ENCODE results near the gene ULK4.
A peak's percentile ranks its signal among the peaks of the same experiment; 100 is the strongest.

Gene ULK4

DNA sequence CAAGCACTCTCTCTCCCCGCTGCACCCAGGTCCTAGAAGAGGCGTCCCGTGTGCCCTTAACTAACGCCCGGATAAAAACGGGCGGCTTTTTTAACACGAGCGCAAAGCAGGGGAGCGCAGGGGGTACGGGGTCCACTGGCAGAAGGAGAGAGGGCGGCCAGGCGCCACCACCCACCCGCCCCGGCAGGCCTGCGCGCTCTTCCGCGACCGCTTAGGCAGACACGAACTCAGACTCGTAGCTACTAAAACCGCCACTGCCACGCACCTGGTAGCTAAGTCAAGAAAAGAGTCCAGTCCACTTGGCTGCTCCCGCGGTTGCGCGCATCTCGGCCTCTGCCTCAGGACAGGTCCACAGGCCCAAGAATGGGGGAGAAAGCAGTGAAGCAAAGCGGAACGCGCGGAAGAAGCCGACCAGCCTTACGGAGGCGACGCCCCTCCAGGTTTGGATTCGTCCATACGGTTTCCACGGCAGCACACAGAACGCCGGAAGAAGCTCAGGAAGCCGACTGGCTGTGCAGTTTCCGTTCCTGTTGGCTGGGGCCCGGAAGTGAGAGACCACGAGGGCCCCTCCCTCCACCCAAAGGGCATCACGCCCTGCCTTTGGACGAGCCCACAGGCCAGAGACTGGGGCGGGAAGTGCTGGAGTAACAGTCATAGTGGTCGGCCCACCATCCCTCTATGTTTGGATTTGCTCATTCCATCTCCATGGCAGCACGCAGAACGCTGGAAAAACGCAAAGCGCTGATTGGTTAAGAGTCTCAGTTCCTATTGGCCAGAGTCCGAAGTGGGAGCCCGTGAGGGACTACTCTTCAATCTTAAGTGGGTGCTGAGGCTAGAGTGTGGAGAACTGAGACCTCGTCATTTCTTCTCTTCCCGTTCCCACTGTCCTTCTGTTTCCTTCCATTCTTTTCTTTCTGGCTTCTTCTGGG, at the start of gene ULK4:
TSS of gene ULK4 (minus strand) at position 353 of the 929 bp plus-strand sequence. CDS start 7,344 bp downstream, outside the sequence.
- H3K4me3 ChIP-seq (ENCODE audit: low read length), result peak within 1 kb of the TSS; percentile 90
- peak; percentile 100 for DNase-seq (ENCODE audit: low read depth)
- TF ChIP-seq, protein P1, sequence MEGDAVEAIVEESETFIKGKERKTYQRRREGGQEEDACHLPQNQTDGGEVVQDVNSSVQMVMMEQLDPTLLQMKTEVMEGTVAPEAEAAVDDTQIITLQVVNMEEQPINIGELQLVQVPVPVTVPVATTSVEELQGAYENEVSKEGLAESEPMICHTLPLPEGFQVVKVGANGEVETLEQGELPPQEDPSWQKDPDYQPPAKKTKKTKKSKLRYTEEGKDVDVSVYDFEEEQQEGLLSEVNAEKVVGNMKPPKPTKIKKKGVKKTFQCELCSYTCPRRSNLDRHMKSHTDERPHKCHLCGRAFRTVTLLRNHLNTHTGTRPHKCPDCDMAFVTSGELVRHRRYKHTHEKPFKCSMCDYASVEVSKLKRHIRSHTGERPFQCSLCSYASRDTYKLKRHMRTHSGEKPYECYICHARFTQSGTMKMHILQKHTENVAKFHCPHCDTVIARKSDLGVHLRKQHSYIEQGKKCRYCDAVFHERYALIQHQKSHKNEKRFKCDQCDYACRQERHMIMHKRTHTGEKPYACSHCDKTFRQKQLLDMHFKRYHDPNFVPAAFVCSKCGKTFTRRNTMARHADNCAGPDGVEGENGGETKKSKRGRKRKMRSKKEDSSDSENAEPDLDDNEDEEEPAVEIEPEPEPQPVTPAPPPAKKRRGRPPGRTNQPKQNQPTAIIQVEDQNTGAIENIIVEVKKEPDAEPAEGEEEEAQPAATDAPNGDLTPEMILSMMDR (conservative IDR thresholded peaks at IDR 0.05; ENCODE audit: low read length), result no peak

DNA sequence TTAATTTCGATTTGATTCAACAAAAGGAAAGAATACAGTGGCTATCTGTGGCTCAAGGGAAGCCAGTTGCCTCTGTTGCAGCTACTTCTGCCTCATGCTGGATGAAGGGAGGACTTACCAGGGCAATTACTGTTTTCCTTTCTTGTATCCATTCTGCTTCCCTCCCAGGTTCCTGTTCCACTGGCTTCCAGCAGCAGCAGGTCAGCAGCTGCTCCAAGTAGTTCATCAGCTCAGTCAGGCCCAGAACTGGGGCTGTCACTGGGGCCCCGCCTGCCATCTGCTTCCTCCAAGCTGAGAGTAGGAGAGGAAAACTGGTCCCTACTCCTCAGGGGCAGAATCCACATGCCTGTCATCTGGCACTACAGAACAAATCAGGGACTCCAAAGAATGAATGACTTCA, 48.6 kb upstream of the ULK4 start:
- TF ChIP-seq, protein P1 (conservative IDR thresholded peaks at IDR 0.05; ENCODE audit: low read length), result no peak
- H3K4me3 ChIP-seq (ENCODE audit: low read length), result no peak overlapping the region
- no peak for DNase-seq (ENCODE audit: low read depth)

DNA sequence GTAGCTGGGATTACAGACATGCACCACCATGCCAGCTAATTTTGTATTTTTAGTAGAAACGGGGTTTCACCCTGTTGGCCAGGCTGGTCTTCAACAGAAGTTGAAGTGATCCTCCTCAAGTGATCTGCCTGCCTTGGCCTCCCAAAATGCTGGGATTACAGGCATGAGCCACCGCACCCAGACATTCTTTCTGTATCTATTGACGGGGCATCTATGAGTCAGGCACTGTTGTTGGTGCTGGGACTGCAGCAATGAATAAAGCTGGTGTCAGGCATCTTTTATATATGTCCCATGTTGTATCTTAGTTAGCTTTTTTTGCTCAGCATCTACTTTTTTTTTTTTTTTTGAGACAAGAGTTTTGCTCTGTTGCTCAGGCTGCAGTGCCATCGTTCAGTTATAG, 47.6 kb upstream of the ULK4 start:
- DNase-seq (ENCODE audit: low read depth), result no peak
- TF ChIP-seq, protein P1 (conservative IDR thresholded peaks at IDR 0.05; ENCODE audit: low read length), result no peak
- H3K4me3 ChIP-seq (ENCODE audit: low read length), result no peak overlapping the region

DNA sequence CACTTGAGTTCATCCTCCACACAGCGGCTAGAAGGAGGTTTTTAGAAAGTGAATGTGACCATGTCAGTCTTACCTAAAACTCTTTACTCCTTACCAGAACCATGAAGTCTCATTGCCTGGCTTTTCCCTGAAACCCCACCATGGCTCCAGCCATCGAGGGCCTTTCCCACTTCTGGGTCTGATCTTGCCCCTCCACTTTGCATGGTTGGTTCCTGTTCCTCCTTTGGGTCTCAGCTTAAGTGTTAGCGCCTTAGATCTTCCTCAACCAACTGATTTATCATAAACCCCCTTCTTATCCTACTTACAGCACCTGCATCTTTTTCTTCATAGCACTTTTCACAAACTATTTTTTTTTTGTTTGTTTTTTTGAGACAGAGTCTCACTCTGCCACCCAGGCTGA, 45.9 kb upstream of the ULK4 start:
- DNase-seq (ENCODE audit: low read depth), result no peak
- no peak overlapping the region for H3K4me3 ChIP-seq (ENCODE audit: low read length)
- TF ChIP-seq, protein P1 (conservative IDR thresholded peaks at IDR 0.05; ENCODE audit: low read length), result no peak

DNA sequence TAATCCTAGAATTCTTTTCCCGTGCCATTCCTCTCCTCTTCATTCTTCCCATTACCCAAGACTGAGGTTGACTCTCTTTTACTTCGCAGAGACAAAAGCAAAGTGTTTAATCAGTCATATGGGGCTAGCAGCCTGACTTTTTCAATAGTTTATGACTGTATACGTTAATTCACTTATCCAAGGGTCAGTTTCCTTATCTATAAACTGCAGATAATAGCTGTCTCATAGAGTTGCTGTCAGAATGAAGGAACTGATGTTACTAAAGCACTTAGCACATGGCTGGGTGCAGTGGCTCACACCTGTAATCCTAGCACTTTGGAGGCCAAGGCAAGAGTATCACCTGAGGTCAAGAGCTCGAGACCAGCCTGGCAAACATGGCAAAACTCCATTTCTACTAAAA, 43.5 kb upstream of the ULK4 start:
- H3K4me3 ChIP-seq (ENCODE audit: low read length), result no peak overlapping the region
- no peak for DNase-seq (ENCODE audit: low read depth)
- TF ChIP-seq, protein P1 (conservative IDR thresholded peaks at IDR 0.05; ENCODE audit: low read length), result no peak

DNA sequence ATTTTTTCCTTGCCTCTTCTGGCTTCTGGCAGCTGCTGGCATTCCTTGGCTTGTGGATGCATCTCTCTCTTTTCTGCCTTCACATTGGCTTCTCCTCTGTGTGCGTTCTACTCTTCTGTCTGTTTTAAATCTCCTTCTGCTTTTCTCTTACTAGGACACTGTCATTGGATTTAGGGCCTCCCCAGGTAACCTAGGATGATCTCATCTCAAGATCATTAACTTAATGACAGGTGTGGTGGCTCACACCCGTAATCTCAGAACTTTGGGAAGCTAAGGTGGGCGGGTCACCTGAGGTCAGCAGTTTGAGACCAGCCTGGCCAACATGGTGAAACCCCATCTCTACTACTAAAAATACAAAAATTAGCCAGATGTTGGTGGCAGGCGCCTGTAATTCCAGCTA, 40.9 kb upstream of the ULK4 start:
- TF ChIP-seq, protein P1 (conservative IDR thresholded peaks at IDR 0.05; ENCODE audit: low read length), result no peak
- DNase-seq (ENCODE audit: low read depth), result no peak
- no peak overlapping the region for H3K4me3 ChIP-seq (ENCODE audit: low read length)

DNA sequence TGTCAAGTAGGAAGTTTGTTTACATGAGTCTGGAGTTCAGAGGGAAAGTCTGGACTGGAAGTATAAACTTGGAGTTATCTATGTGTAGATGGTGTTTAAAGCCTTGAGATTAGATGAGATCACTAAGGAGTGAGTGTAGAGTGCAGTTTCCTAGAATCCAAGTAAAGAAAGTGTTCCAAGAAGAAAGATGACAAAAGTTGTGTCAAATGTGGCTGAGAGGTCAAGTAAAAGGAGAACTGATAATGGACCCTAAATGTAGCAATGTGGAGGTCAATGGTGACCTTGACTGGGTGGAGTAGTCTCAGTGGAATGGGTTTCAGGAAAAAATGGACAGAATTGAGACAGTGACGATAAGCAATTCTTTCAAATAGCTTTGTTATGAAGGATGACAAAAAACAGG, 39.9 kb upstream of the ULK4 start:
- no peak for DNase-seq (ENCODE audit: low read depth)
- TF ChIP-seq, protein P1 (conservative IDR thresholded peaks at IDR 0.05; ENCODE audit: low read length), result no peak
- H3K4me3 ChIP-seq (ENCODE audit: low read length), result no peak overlapping the region

Data from AG10803 (cell line).